Astrocyte (in vitro differentiated cells and primary cell): ENCODE measurements around the gene GGNBP2. TPM values are rescaled to one million over a fixed set of nuclear protein-coding genes. Genes with fewer than 3 reads are reported as not detected.
"Not testable (repeated sequence)": the region's sequence is repeated elsewhere in the genome, so short reads cannot be mapped to it uniquely, and the experiment has no call there.

ENCODE experiments used
- DNase-seq: peaks from one replicate; pipeline ENCODE4 v3.0.0-alpha.2; 2010; ENCODE audit warnings: low read depth
- FAIRE-seq: peaks from 2 replicates; lab custom pipeline; 2011; peaks lifted over from hg19 to GRCh38; lab: Jason Lieb, UNC
- H2AFZ ChIP-seq: 2 replicates; pipeline ENCODE4 v1.6.0; 2012; ENCODE audit warnings: low read depth, low read length, inconsistent platforms
- H3K27ac ChIP-seq: 2 replicates; pipeline ENCODE4 v1.5.1; 2011; ENCODE audit warnings: low read depth, low read length, inconsistent platforms
- H3K27me3 ChIP-seq: 2 replicates; pipeline ENCODE4 v1.6.0; 2011; ENCODE audit warnings: low read length, inconsistent platforms; ENCODE audit not compliant: insufficient read depth
- H3K36me3 ChIP-seq: 2 replicates; pipeline ENCODE4 v1.5.1; 2011; ENCODE audit warnings: low read length, inconsistent platforms; ENCODE audit not compliant: insufficient read depth
- H3K4me1 ChIP-seq: 2 replicates; pipeline ENCODE4 v1.5.1; 2011; ENCODE audit warnings: low read length, inconsistent platforms; ENCODE audit not compliant: insufficient read depth
- H3K4me2 ChIP-seq: 2 replicates; pipeline ENCODE4 v1.6.0; 2012; ENCODE audit warnings: low read length, inconsistent platforms
- H3K4me3 ChIP-seq: 2 replicates; pipeline ENCODE4 v1.5.1; 2011; ENCODE audit warnings: low read depth, mild to moderate bottlenecking, low read length, inconsistent platforms; ENCODE audit not compliant: insufficient read depth
- H3K79me2 ChIP-seq: 2 replicates; pipeline ENCODE4 v1.6.0; 2012; ENCODE audit warnings: mild to moderate bottlenecking, low read length, inconsistent platforms; ENCODE audit not compliant: insufficient read depth
- H3K9ac ChIP-seq: 2 replicates; pipeline ENCODE4 v1.6.0; 2012; ENCODE audit warnings: mild to moderate bottlenecking, low read length, inconsistent platforms
- H3K9me3 ChIP-seq: 2 replicates; pipeline ENCODE4 v1.5.1; 2012; ENCODE audit warnings: low read depth, mild to moderate bottlenecking, low read length, inconsistent platforms; ENCODE audit not compliant: insufficient read depth
- H4K20me1 ChIP-seq: 2 replicates; pipeline ENCODE4 v1.6.0; 2012; ENCODE audit warnings: low read length, inconsistent platforms; ENCODE audit not compliant: insufficient read depth
- H3K27ac Mint-ChIP-seq: one replicate; pipeline ENCODE4 v1.8.0; 2021; ENCODE audit warnings: mild to moderate bottlenecking, mixed read lengths; ENCODE audit not compliant: unreplicated experiment
- H3K27me3 Mint-ChIP-seq: one replicate; pipeline ENCODE4 v1.8.0; 2021; ENCODE audit warnings: low read depth, mixed read lengths; ENCODE audit not compliant: unreplicated experiment
- H3K36me3 Mint-ChIP-seq: one replicate; pipeline ENCODE4 v1.8.0; 2021; ENCODE audit warnings: low read depth, mixed read lengths; ENCODE audit not compliant: unreplicated experiment
- H3K4me1 Mint-ChIP-seq: one replicate; pipeline ENCODE4 v1.8.0; 2021; ENCODE audit warnings: low read depth, mixed read lengths; ENCODE audit not compliant: unreplicated experiment
- H3K4me3 Mint-ChIP-seq: one replicate; pipeline ENCODE4 v1.8.0; 2021; ENCODE audit warnings: mild to moderate bottlenecking, moderate library complexity, mixed read lengths; ENCODE audit not compliant: unreplicated experiment
- H3K9me3 Mint-ChIP-seq: one replicate; pipeline ENCODE4 v1.8.0; 2021; ENCODE audit warnings: mild to moderate bottlenecking, mixed read lengths; ENCODE audit not compliant: unreplicated experiment
- EZH2 ChIP-seq: IDR thresholded peaks from 2 replicates; pipeline ENCODE4 v1.6.1; 2012; ENCODE audit warnings: mild to moderate bottlenecking, low read length, inconsistent platforms; ENCODE audit not compliant: insufficient read depth
- total RNA-seq: library from RNA; stranded (reverse); gene quantifications from 2 replicates; pipeline ENCODE4 v1.2.1, GENCODE V29; 2021
- TF ChIP-seq, protein P1 (sequence below): IDR thresholded peaks from 2 replicates; pipeline ENCODE4 v1.5.1; 2011; ENCODE audit warnings: low read depth, mild to moderate bottlenecking, inconsistent platforms, low read length, moderate library complexity; ENCODE audit not compliant: insufficient read depth

Gene GGNBP2
- total RNA-seq, 1 donor from 2014 or later, result 80.8 TPM

GRCh38 chr17:36507266-36507665 lies 37.5 kb upstream of the GGNBP2 start:
- Histone ChIP-seq H3K9me3 (no peaks in the 10 kb centered on the region), H3K4me2 (no peak overlapping the region), H3K36me3 (peaks cover 16% of the 10 kb centered on the region), H3K4me1 (no peaks in the 10 kb centered on the region), H3K9ac (no peak overlapping the region), H4K20me1 (no peaks in the 10 kb centered on the region), H2AFZ (no peak overlapping the region), H3K27ac (no peak overlapping the region), H3K4me3 (no peak overlapping the region), H3K79me2 (no peaks in the 10 kb centered on the region), H3K27me3 (no peaks in the 10 kb centered on the region)
- Mint-ChIP-seq H3K27ac (no peak overlapping the region), H3K9me3 (no peaks in the 10 kb centered on the region), H3K36me3 (peaks cover 39% of the 10 kb centered on the region), H3K4me1 (no peaks in the 10 kb centered on the region), H3K27me3 (no peaks in the 10 kb centered on the region), H3K4me3 (no peak overlapping the region)
- DNase-seq (no peak), FAIRE-seq (no peak)
- no peak for TF ChIP-seq EZH2
- TF ChIP-seq, protein P1, sequence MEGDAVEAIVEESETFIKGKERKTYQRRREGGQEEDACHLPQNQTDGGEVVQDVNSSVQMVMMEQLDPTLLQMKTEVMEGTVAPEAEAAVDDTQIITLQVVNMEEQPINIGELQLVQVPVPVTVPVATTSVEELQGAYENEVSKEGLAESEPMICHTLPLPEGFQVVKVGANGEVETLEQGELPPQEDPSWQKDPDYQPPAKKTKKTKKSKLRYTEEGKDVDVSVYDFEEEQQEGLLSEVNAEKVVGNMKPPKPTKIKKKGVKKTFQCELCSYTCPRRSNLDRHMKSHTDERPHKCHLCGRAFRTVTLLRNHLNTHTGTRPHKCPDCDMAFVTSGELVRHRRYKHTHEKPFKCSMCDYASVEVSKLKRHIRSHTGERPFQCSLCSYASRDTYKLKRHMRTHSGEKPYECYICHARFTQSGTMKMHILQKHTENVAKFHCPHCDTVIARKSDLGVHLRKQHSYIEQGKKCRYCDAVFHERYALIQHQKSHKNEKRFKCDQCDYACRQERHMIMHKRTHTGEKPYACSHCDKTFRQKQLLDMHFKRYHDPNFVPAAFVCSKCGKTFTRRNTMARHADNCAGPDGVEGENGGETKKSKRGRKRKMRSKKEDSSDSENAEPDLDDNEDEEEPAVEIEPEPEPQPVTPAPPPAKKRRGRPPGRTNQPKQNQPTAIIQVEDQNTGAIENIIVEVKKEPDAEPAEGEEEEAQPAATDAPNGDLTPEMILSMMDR, result no peak

GRCh38 chr17:36508439-36508838 lies 36.3 kb upstream of the GGNBP2 start:
- DNase-seq, H3K4me3 Mint-ChIP-seq, H3K27me3 Mint-ChIP-seq, H3K4me1 ChIP-seq, H3K9me3 ChIP-seq, H2AFZ ChIP-seq, H3K27ac Mint-ChIP-seq, H3K27ac ChIP-seq, H3K4me3 ChIP-seq, H3K4me2 ChIP-seq, H3K79me2 ChIP-seq, H4K20me1 ChIP-seq, H3K9me3 Mint-ChIP-seq, H3K9ac ChIP-seq, H3K4me1 Mint-ChIP-seq, FAIRE-seq, H3K27me3 ChIP-seq: not testable (repeated sequence)
- H3K36me3 ChIP-seq, result peaks cover 21% of the 10 kb centered on the region
- peaks cover 35% of the 10 kb centered on the region for H3K36me3 Mint-ChIP-seq

GRCh38 chr17:36509272-36509985 lies 35.3 kb upstream of the GGNBP2 start:
- H3K27me3 Mint-ChIP-seq, result no peaks in the 10 kb centered on the region
- Histone ChIP-seq H2AFZ (no peak overlapping the region), H3K9me3 (no peaks in the 10 kb centered on the region), H3K4me1 (no peaks in the 10 kb centered on the region), H3K27me3 (no peaks in the 10 kb centered on the region), H3K36me3 (peaks cover 17% of the 10 kb centered on the region), H3K4me3 (no peak overlapping the region), H3K27ac (no peak overlapping the region), H3K4me2 (no peak overlapping the region), H4K20me1 (no peaks in the 10 kb centered on the region), H3K9ac (no peak overlapping the region), H3K79me2 (no peaks in the 10 kb centered on the region)
- FAIRE-seq, result no peak
- no peak overlapping the region for H3K4me3 Mint-ChIP-seq
- H3K27ac Mint-ChIP-seq, result no peak overlapping the region
- no peaks in the 10 kb centered on the region for H3K9me3 Mint-ChIP-seq
- no peak for DNase-seq
- H3K4me1 Mint-ChIP-seq, result no peaks in the 10 kb centered on the region
- TF ChIP-seq, protein P1, result no peak
- no peak for TF ChIP-seq EZH2
- peaks cover 32% of the 10 kb centered on the region for H3K36me3 Mint-ChIP-seq
